Effector memory CD4-positive, alpha-beta T cell (primary cell): ENCODE data around the gene C5orf52.
"Not testable (repeated sequence)": the region's sequence is repeated elsewhere in the genome, so short reads cannot be mapped to it uniquely, and the experiment has no call there.

Experiments used
- DNase-seq, 3 donors: peaks; one replicate each; pipeline ENCODE4 v3.0.0-alpha.2; 2020
- H3K27ac ChIP-seq: 2 replicates; pipeline ENCODE4 v1.7.0; 2013; ENCODE audit warnings: mild to moderate bottlenecking, low read length, moderate library complexity; ENCODE audit not compliant: insufficient read depth, poor library complexity, severe bottlenecking
- H3K27me3 ChIP-seq: replicated peaks from 2 replicates; pipeline ENCODE4 v1.7.0; 2013; ENCODE audit warnings: mild to moderate bottlenecking, low read length; ENCODE audit not compliant: insufficient read depth, control insufficient read depth, poor library complexity, severe bottlenecking
- H3K36me3 ChIP-seq: 2 replicates; pipeline ENCODE4 v1.7.0; 2013; ENCODE audit warnings: mild to moderate bottlenecking, low read length, moderate library complexity; ENCODE audit not compliant: control insufficient read depth, insufficient read depth
- H3K4me1 ChIP-seq: 2 replicates; pipeline ENCODE4 v1.7.0; 2013; ENCODE audit warnings: low read length, mild to moderate bottlenecking; ENCODE audit not compliant: control insufficient read depth, insufficient read depth, poor library complexity, severe bottlenecking
- H3K4me3 ChIP-seq: 2 replicates; pipeline ENCODE4 v1.7.0; 2013; ENCODE audit warnings: low read length, low read depth, mild to moderate bottlenecking; ENCODE audit not compliant: insufficient read depth, poor library complexity, severe bottlenecking
- H3K9me3 ChIP-seq: 2 replicates; pipeline ENCODE4 v1.7.0; 2013; ENCODE audit warnings: mild to moderate bottlenecking, low read length, moderate library complexity; ENCODE audit not compliant: control insufficient read depth

The C5orf52 gene

GRCh38 chr5:157677931-157678330, 6.6 kb downstream of the C5orf52 start:
- no peak for DNase-seq
- H3K27ac ChIP-seq = no peak overlapping the region

GRCh38 chr5:157679801-157680200, 8.5 kb downstream of the C5orf52 start:
- H3K27ac ChIP-seq = no peak overlapping the region
- H3K36me3 ChIP-seq = no peaks in the 10 kb centered on the region
- no peak for DNase-seq
- no peaks in the 10 kb centered on the region for H3K9me3 ChIP-seq
- H3K4me3 ChIP-seq = no peak overlapping the region
- H3K4me1 ChIP-seq = no peaks in the 10 kb centered on the region
- H3K27me3 ChIP-seq = no peaks in the 10 kb centered on the region

More at GRCh38 chr5:157677931-157678330, 6.6 kb downstream of the C5orf52 start:
- Histone ChIP-seq H3K36me3 (no peaks in the 10 kb centered on the region), H3K9me3 (no peaks in the 10 kb centered on the region), H3K27me3 (no peaks in the 10 kb centered on the region), H3K4me1 (no peaks in the 10 kb centered on the region), H3K4me3 (no peak overlapping the region)

DNA sequence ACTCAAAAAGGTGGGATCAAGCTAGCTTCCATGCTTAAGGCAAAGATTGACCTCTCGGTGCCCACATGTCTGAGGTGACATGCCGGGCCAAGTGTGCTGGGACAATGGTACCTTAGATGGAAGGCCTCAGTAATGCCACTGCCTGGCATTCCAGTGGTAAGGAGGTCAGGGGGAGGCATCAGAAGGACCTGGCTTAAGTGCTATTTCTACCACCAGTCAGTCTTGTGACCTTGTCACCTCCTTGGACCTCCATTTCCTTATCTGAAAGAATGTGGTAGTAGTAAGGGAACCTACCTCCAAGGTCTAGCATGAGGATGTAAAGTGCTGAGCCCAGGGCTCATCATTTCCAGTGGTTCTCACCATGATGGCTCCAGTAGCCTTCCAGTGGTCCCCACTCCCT, 8.9 kb downstream of the C5orf52 start:
- no peaks in the 10 kb centered on the region for H3K9me3 ChIP-seq
- no peaks in the 10 kb centered on the region for H3K36me3 ChIP-seq
- H3K4me3 ChIP-seq = no peak overlapping the region
- H3K27ac ChIP-seq = no peak overlapping the region
- H3K27me3 ChIP-seq = no peaks in the 10 kb centered on the region
- no peaks in the 10 kb centered on the region for H3K4me1 ChIP-seq
- no peak for DNase-seq

DNA sequence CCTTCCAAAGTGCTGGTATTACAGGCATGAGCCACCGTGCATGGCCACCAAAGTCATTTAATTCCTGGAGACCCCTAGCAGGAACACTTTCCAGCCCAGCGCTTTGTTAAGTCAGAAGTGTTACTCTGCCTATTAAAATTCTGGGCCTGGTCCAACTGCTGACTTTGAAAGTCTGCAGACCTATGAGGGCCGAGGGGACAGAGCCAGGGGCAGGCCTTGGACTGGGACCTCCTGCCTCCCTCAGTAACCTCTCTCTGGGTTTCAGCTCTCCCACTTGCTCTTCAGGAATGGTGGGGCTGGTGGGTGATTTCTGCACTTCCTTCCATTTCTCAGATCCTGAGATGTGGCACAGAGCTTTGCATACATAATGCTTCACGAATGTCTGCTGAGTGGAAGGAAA, 9.7 kb downstream of the C5orf52 start:
- Histone ChIP-seq H3K9me3 (no peaks in the 10 kb centered on the region), H3K27me3 (no peaks in the 10 kb centered on the region), H3K4me1 (no peaks in the 10 kb centered on the region), H3K36me3 (no peaks in the 10 kb centered on the region), H3K27ac (no peak overlapping the region), H3K4me3 (no peak overlapping the region)
- DNase-seq = no peak

DNA sequence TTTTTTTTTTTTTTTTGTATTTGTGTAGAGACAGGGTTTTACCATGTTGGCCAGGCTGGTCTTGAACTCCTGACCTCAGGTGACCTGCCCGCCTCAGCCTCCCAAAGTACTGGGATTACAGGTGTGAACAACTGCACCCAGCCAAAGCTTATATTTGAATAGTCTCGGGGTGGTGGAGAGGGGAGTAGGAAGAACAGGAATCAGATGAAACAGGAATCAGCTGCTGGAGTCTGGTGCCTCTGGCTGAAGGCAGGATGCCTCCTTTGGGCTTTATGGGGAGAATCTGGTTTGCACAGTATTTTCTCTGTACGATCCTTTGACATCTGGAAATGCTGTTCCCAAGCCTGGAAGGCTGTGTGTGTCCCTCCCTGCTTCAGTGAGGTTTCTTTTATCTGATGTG, 10.9 kb downstream of the C5orf52 start:
- H3K27ac ChIP-seq = no peak overlapping the region
- H3K27me3 ChIP-seq = no peaks in the 10 kb centered on the region
- no peaks in the 10 kb centered on the region for H3K36me3 ChIP-seq
- H3K4me1 ChIP-seq = no peaks in the 10 kb centered on the region
- H3K9me3 ChIP-seq = no peaks in the 10 kb centered on the region
- H3K4me3 ChIP-seq = no peak overlapping the region
- no peak for DNase-seq

GRCh38 chr5:157686276-157687197, 15.2 kb downstream of the C5orf52 start:
- not testable (repeated sequence) for DNase-seq

DNA sequence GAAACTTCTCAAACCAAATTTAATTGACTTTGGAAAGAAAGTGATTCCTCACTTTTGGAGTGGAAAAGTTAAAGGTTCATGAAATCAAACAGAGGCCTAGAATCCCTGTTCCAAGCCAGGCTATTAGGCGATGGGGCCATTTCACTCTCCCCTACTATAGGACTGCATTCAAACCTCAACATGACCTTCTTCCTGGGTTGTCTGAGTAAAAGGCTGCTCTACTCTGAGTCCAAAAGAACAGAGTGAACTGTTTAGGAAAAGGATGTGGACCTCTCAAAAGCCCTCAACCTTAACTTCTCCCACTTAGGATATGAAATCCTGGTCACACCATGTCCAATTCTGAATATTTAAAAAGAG, 15.8 kb downstream of the C5orf52 start:
- no peak for DNase-seq
- H3K27me3 ChIP-seq = no peaks in the 10 kb centered on the region
- H3K36me3 ChIP-seq = no peaks in the 10 kb centered on the region
- H3K27ac ChIP-seq = no peak overlapping the region
- no peaks in the 10 kb centered on the region for H3K4me1 ChIP-seq
- no peak overlapping the region for H3K4me3 ChIP-seq
- no peaks in the 10 kb centered on the region for H3K9me3 ChIP-seq

More at GRCh38 chr5:157686276-157687197, 15.2 kb downstream of the C5orf52 start:
- not testable (repeated sequence) for H3K4me1 ChIP-seq, H3K27me3 ChIP-seq, H3K36me3 ChIP-seq, H3K9me3 ChIP-seq, H3K4me3 ChIP-seq, H3K27ac ChIP-seq

DNA sequence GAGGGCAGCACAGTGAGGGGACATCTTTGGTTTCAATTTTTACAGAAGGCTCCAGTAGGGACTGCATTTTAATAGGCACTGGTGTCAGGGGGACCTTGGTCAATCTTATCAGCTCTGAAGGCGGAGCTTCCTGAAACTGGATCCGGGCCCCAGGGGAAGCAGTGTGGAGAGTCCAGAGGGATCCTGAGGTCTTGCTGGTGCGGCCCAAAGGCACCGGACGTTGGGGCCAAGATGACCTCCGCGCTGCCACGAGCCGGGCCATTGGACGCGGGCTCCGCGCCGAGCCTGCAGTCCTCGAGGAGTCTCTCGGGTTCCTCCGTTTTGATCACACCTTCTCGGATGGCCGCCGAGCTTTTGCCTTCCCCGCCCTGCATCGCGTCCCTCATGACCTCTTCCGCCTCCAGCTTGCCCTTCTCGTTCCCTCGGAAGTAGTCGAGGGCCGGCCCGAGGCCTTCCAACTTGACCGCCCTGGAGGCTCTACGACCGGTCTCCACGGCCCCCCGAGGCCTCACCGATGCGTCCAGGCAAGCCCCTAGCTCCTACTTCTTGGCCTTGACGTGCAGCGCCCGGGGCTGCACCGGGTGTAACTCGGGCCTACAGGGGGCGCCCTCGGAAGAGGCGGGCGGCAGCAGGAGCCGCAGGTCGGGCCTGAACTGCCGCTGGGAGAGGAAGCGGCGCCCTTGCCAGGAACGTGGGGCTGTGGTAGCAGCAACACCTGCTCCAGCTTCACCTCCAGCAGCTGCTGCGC, 18.8 kb downstream of the C5orf52 start:
- Histone ChIP-seq H3K9me3 (no peaks in the 10 kb centered on the region), H3K36me3 (no peaks in the 10 kb centered on the region), H3K4me3 (no peak overlapping the region), H3K4me1 (no peaks in the 10 kb centered on the region), H3K27ac (no peak overlapping the region), H3K27me3 (no peaks in the 10 kb centered on the region)
- peak in 1 of 3 donors; percentile 27 for DNase-seq

GRCh38 chr5:157690690-157691433, 19.5 kb downstream of the C5orf52 start:
- Histone ChIP-seq H3K27ac (no peak overlapping the region), H3K4me1 (no peaks in the 10 kb centered on the region), H3K4me3 (no peak overlapping the region), H3K27me3 (no peaks in the 10 kb centered on the region), H3K9me3 (no peaks in the 10 kb centered on the region), H3K36me3 (no peaks in the 10 kb centered on the region)
- no peak for DNase-seq
